Urinary bladder (tissue), 4 donors: ENCODE measurements around the gene NFKB1. TPM values are rescaled to one million over a fixed set of nuclear protein-coding genes. Genes with fewer than 3 reads are reported as not detected.
A peak's percentile ranks its signal among the peaks of the same experiment; 100 is the strongest.

Experiments used
- DNase-seq: peaks from one replicate; pipeline ENCODE4 v3.0.0-alpha.2; 2015; ENCODE audit errors: extremely low spot score
- H3K27ac ChIP-seq: one replicate; pipeline ENCODE4 v1.5.1; 2013; ENCODE audit warnings: low read depth, mild to moderate bottlenecking, moderate library complexity
- H3K36me3 ChIP-seq: one replicate; pipeline ENCODE4 v1.6.1; 2013; ENCODE audit warnings: mild to moderate bottlenecking, moderate library complexity; ENCODE audit not compliant: insufficient read depth
- H3K4me1 ChIP-seq: one replicate; pipeline ENCODE4 v1.6.1; 2013; ENCODE audit warnings: mild to moderate bottlenecking, moderate library complexity; ENCODE audit not compliant: insufficient read depth
- H3K4me3 ChIP-seq: one replicate; pipeline ENCODE4 v1.5.1; 2013; ENCODE audit warnings: low read depth, low read length
- WGBS: extraction: QIAGEN DNeasy Blood & Tissue Kit; methylation state at CpG from one replicate; pipeline ENCODE4 v1.1.7; 2013; 5-methylcytosine and 5-hydroxymethylcytosine counted together
- polyA plus RNA-seq: library from polyadenylated mRNA; stranded (reverse); fragments of 200-250 nt; gene quantifications from one replicate; pipeline ENCODE4 v1.2.3, GENCODE V29; 2013
- total RNA-seq: library from RNA; depleted of rRNA; stranded (reverse); fragments of >200 nt; gene quantifications from one replicate; pipeline ENCODE4 v1.2.3, GENCODE V29; 2014
- donor health status: healthy with polysubstance abuse.
- donor health status: healthy.

Gene NFKB1
- total and polyA plus RNA-seq, 2 donors, result 29.4 to 38.4 TPM

- H3K36me3 ChIP-seq, result peaks cover 2% of the 10 kb centered on the region
- H3K4me1 ChIP-seq, result no peaks in the 10 kb centered on the region
- DNase-seq, result no peak
- WGBS, result 47% methylated on average over 7 of the region's 7 CpGs
- H3K27ac ChIP-seq, result peak overlapping the region; percentile 2
- H3K4me3 ChIP-seq, result no peak overlapping the region
Measured at GRCh38 chr4:102527695-102528283, 26.6 kb downstream of the NFKB1 start.

DNA sequence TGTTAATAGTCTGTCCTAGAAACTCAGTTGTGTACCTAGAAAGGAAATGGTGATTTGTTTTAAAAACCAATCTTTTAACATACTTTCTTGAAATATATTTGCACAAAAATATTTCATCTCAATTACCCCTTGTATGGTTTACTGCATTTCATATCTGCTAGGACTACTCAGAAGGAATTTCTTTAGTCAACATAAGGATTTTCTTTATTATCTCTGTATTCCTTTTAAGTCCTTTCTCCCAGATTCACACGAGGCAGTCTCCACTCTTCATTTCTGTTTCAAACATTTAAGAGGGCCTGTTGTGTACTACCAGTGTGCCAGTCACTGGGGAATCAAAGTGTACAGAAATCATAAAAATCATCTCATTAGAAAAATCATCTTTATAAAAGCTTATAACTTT is 28.8 kb downstream of the NFKB1 start:
- WGBS, result 27% methylated on average over 1 of the region's 1 CpG
- no peak for DNase-seq
- peaks cover 2% of the 10 kb centered on the region for H3K36me3 ChIP-seq
- H3K27ac ChIP-seq, result no peak overlapping the region
- H3K4me1 ChIP-seq, result no peaks in the 10 kb centered on the region
- no peak overlapping the region for H3K4me3 ChIP-seq

DNA sequence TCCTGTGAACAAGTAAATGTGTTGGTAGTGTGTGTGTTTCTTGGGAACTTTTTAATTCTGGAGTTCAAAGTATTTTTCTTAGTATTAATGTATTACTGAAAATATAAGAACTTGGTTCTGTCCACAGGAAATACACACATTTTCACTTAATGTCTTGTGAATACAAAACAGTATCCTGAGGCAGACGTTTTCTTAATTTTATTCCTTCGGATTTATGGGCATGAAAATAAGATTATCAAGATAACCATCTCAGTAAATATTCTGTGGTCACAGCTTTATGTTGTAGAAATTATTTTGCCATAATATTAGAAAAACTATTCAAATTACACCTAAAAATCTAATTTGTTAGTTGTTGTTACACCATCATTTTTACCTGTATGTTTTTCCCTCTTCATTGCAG is 29.8 kb downstream of the NFKB1 start:
- Histone ChIP-seq H3K4me1 (no peaks in the 10 kb centered on the region), H3K36me3 (peaks cover 2% of the 10 kb centered on the region)
- 77% methylated on average over 2 of the region's 2 CpGs for WGBS

GRCh38 chr4:102531462-102531861 is 30.3 kb downstream of the NFKB1 start:
- no peaks in the 10 kb centered on the region for H3K4me1 ChIP-seq
- H3K27ac ChIP-seq, result no peak overlapping the region
- 95% methylated on average over 1 of the region's 1 CpG for WGBS
- H3K36me3 ChIP-seq, result peaks cover 2% of the 10 kb centered on the region
- H3K4me3 ChIP-seq, result no peak overlapping the region
- DNase-seq, result no peak

More for the DNA sequence above, 29.8 kb downstream of the NFKB1 start:
- H3K4me3 ChIP-seq, result no peak overlapping the region
- no peak for DNase-seq
- H3K27ac ChIP-seq, result peak overlapping the region; percentile 10

DNA sequence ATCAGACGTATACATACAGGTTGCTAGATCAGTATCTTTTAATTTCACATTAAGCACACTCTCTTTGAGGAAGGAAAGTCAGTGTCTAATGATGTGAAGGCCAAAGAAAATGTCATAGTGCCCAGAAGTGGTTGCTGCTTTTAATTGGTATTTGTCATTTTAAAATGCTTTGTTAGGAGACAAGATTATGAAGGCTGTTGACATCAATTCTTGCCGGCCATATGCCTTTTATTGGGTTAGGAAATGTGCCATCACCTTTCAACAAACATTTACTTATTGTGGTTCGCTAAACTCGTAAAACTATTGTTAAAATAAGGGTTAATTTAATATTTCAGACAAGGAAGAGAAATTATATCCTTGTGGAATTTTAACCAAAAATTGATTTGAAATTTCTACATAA is 32.2 kb downstream of the NFKB1 start:
- no peak for DNase-seq
- peak overlapping the region; percentile 38 for H3K27ac ChIP-seq
- H3K36me3 ChIP-seq, result peaks cover 2% of the 10 kb centered on the region
- no peak overlapping the region for H3K4me3 ChIP-seq
- H3K4me1 ChIP-seq, result no peaks in the 10 kb centered on the region
- WGBS, result 84% methylated on average over 4 of the region's 4 CpGs

GRCh38 chr4:102533904-102534303 is 32.7 kb downstream of the NFKB1 start:
- DNase-seq, result no peak
- no peak overlapping the region for H3K27ac ChIP-seq
- WGBS, result 93% methylated on average over 2 of the region's 2 CpGs

DNA sequence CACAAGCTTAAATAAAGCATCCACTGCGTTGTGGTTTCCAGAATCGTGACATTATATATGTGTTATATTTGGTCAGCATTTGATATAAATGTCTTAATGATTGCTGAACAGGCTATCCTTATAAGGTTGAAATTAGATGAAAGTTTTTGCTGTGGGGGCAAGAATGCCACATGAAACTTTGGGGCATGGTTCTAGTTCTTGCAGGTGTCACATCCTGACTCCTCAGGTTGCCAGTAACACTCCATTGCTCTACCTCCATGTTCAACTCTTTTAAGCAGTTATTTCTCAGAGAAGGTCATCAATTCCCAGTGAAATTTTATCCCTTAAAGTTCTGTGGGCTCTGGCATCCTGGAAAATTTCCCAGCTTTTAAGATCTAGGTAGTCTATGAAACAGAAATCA is 33.7 kb downstream of the NFKB1 start:
- Histone ChIP-seq H3K27ac (no peak overlapping the region), H3K4me1 (no peaks in the 10 kb centered on the region), H3K36me3 (peaks cover 2% of the 10 kb centered on the region), H3K4me3 (no peak overlapping the region)
- no peak for DNase-seq
- WGBS, result 95% methylated on average over 2 of the region's 2 CpGs

More at GRCh38 chr4:102533904-102534303, 32.7 kb downstream of the NFKB1 start:
- no peaks in the 10 kb centered on the region for H3K4me1 ChIP-seq
- H3K4me3 ChIP-seq, result no peak overlapping the region
- H3K36me3 ChIP-seq, result peaks cover 2% of the 10 kb centered on the region

- WGBS, result 77% methylated on average over 4 of the region's 4 CpGs
- DNase-seq, result no peak
- Histone ChIP-seq H3K27ac (no peak overlapping the region), H3K36me3 (no peaks in the 10 kb centered on the region), H3K4me1 (no peaks in the 10 kb centered on the region), H3K4me3 (no peak overlapping the region)
Measured at GRCh38 chr4:102535398-102536082, 34.4 kb downstream of the NFKB1 start.

- 92% methylated on average over 3 of the region's 3 CpGs for WGBS
- Histone ChIP-seq H3K4me1 (no peaks in the 10 kb centered on the region), H3K27ac (no peak overlapping the region), H3K36me3 (no peaks in the 10 kb centered on the region), H3K4me3 (no peak overlapping the region)
- no peak for DNase-seq
Measured at GRCh38 chr4:102536768-102537167, 35.6 kb downstream of the NFKB1 start.

DNA sequence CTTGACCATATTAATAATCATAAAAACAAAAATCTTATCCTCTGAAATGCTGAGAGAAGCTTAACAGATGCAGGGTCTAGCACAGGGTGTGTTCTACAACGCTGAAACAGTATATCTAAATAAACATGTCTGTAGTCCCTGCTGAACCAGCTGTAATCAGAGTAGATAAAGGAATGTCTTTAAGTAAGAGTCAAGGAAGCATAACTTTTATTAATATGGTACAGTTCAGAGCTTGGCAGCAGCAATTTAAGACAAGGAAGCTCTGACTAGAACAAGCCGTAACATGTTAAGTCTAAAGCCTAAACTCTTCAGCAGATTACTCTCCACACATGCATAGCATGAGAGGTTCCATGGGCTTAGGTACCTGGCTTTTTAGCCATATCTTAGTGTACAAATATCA is 36.1 kb downstream of the NFKB1 start:
- no peak for DNase-seq
- H3K36me3 ChIP-seq, result no peaks in the 10 kb centered on the region
- WGBS, result 59% methylated on average over 2 of the region's 2 CpGs
- H3K4me1 ChIP-seq, result no peaks in the 10 kb centered on the region
- H3K27ac ChIP-seq, result no peak overlapping the region
- no peak overlapping the region for H3K4me3 ChIP-seq

DNA sequence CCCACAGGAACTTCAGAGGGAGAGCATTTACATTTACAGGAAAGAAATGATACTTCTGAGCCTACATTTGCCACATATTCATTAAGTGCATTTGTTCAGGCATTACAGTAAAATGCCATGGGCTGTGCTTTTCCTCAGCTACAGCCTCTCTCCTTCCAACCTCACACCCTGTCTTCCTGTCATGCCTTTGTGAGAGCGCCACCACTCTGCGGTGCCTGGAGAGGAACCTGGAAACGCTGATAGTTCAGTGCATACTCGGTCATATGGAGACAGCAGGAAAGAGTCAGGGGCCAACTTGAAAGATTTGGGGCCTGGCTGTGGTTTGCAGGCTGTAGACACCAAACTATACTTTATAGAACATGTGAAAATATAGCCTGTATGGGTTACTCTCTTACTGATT is 40.5 kb downstream of the NFKB1 start:
- Histone ChIP-seq H3K27ac (no peak overlapping the region), H3K4me3 (no peak overlapping the region), H3K4me1 (no peaks in the 10 kb centered on the region), H3K36me3 (no peaks in the 10 kb centered on the region)
- 69% methylated on average over 4 of the region's 4 CpGs for WGBS
- DNase-seq, result no peak

- no peaks in the 10 kb centered on the region for H3K36me3 ChIP-seq
- H3K4me1 ChIP-seq, result no peaks in the 10 kb centered on the region
- no peak for DNase-seq
- H3K4me3 ChIP-seq, result no peak overlapping the region
- 87% methylated on average over 12 of the region's 12 CpGs for WGBS
- no peak overlapping the region for H3K27ac ChIP-seq
Measured at GRCh38 chr4:102543030-102543928, 42.1 kb downstream of the NFKB1 start.

- no peak for DNase-seq
- H3K4me1 ChIP-seq, result no peaks in the 10 kb centered on the region
- H3K4me3 ChIP-seq, result no peak overlapping the region
- no peak overlapping the region for H3K27ac ChIP-seq
- no peaks in the 10 kb centered on the region for H3K36me3 ChIP-seq
Measured at GRCh38 chr4:102546635-102547034, 45.5 kb downstream of the NFKB1 start.

- no peak for DNase-seq
- H3K4me3 ChIP-seq, result no peak overlapping the region
- H3K36me3 ChIP-seq, result no peaks in the 10 kb centered on the region
- 95% methylated on average over 2 of the region's 2 CpGs for WGBS
- H3K4me1 ChIP-seq, result no peaks in the 10 kb centered on the region
- no peak overlapping the region for H3K27ac ChIP-seq
Measured at GRCh38 chr4:102547973-102548372, 46.8 kb downstream of the NFKB1 start.
